ENCODE data around the gene TUBB. TPM values are rescaled to one million over a fixed set of nuclear protein-coding genes. Genes with fewer than 3 reads are reported as not detected.
"Not testable (repeated sequence)": the region's sequence is repeated elsewhere in the genome, so short reads cannot be mapped to it uniquely, and the experiment has no call there.

TUBB gene
- total RNA-seq, 1 experiment from 2014 or later: 1,719 TPM

- no peaks in the 10 kb centered on the region for H3K79me1 ChIP-seq (ENCODE audit: insufficient read depth, low read depth, low read length, poor library complexity, severe bottlenecking)
- Mint-ChIP-seq H3K27me3 (ENCODE audit: low read depth) (no peaks in the 10 kb centered on the region; the same call in 1 of the 2 replicates), H3K4me1 (peaks cover 60 to 73% of the 10 kb centered on the region in 2 experiments), H3K27ac (peak overlapping the region; percentile 58 to 98 (median 78)), H3K36me3 (ENCODE audit: insufficient read depth in 1 of 3, low read depth in 3 of 3) (no peaks in the 10 kb centered on the region; a peak in 1 of 7 replicates), H3K4me3 (peak overlapping the region; percentile 49 to 61), H3K9me3 (no peaks in the 10 kb centered on the region)
- peak overlapping the region; percentile 36 for H2BK5ac ChIP-seq (ENCODE audit: insufficient read length, low read length)
- peak overlapping the region; percentile 44 for H4K5ac ChIP-seq (ENCODE audit: insufficient read length, low read depth, low read length)
- no peak overlapping the region for H2BK15ac ChIP-seq (ENCODE audit: low read depth, low read length)
- no peaks in the 10 kb centered on the region for H3K9me3 ChIP-seq (ENCODE audit: control insufficient read depth, low read depth, low read length)
- H4K8ac ChIP-seq (replicated peaks; ENCODE audit: insufficient read length, low read depth, low read length): no peak overlapping the region
- peak overlapping the region; percentile 85 for H3K27ac ChIP-seq (ENCODE audit: insufficient read length, low read depth, low read length)
- H3K4ac ChIP-seq (ENCODE audit: low read depth, low read length): no peak overlapping the region; the same call in 1 of the 2 replicates
- TF ChIP-seq, protein P1, sequence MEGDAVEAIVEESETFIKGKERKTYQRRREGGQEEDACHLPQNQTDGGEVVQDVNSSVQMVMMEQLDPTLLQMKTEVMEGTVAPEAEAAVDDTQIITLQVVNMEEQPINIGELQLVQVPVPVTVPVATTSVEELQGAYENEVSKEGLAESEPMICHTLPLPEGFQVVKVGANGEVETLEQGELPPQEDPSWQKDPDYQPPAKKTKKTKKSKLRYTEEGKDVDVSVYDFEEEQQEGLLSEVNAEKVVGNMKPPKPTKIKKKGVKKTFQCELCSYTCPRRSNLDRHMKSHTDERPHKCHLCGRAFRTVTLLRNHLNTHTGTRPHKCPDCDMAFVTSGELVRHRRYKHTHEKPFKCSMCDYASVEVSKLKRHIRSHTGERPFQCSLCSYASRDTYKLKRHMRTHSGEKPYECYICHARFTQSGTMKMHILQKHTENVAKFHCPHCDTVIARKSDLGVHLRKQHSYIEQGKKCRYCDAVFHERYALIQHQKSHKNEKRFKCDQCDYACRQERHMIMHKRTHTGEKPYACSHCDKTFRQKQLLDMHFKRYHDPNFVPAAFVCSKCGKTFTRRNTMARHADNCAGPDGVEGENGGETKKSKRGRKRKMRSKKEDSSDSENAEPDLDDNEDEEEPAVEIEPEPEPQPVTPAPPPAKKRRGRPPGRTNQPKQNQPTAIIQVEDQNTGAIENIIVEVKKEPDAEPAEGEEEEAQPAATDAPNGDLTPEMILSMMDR (conservative IDR thresholded peaks at IDR 0.05): no peak; the same call in 2 of the 3 replicates
- no peak overlapping the region for H3K23ac ChIP-seq (ENCODE audit: insufficient read length, low read depth, low read length)
- peak overlapping the region; percentile 68 for H3K18ac ChIP-seq (ENCODE audit: insufficient read length, low read depth, low read length)
- H3K79me2 ChIP-seq (ENCODE audit: insufficient read depth, low read length): no peaks in the 10 kb centered on the region
- H3K9ac ChIP-seq (ENCODE audit: extremely low read depth, insufficient read length, low read length): peak overlapping the region; percentile 39
- no peaks in the 10 kb centered on the region for H4K20me1 ChIP-seq (ENCODE audit: control insufficient read depth, insufficient read depth, insufficient read length)
- peak overlapping the region; percentile 31 for H4K91ac ChIP-seq (ENCODE audit: insufficient read length, low read depth, low read length)
- H2BK20ac ChIP-seq (ENCODE audit: low read depth, low read length, poor library complexity, severe bottlenecking): no peak overlapping the region
- H3K56ac ChIP-seq (ENCODE audit: insufficient read length, low read depth, low read length): no peak overlapping the region
- no peaks in the 10 kb centered on the region for H3K27me3 ChIP-seq (ENCODE audit: insufficient read depth, low read length)
- H2BK12ac ChIP-seq (ENCODE audit: insufficient read length, low read depth, low read length): peak overlapping the region; percentile 58
- no peak overlapping the region for H3T11ph ChIP-seq (ENCODE audit: low read length)
- peak overlapping the region; percentile 55; the same call in 1 of the 2 replicates for H3K14ac ChIP-seq (ENCODE audit: insufficient read depth, low read length)
- H3K4me2 ChIP-seq (ENCODE audit: insufficient read depth, insufficient read length, low read length): peak overlapping the region; percentile 52
- H2AFZ ChIP-seq (ENCODE audit: low read length): peak overlapping the region; percentile 34
- peak; percentile 59 for DNase-seq
- H3K23me2 ChIP-seq (ENCODE audit: insufficient read length, low read depth, low read length, poor library complexity, severe bottlenecking): no peaks in the 10 kb centered on the region
- H3K4me1 ChIP-seq (ENCODE audit: insufficient read depth, low read length): peaks cover 21% of the 10 kb centered on the region; the same call in 1 of the 2 replicates
- no peak overlapping the region for H2AK5ac ChIP-seq (ENCODE audit: insufficient read length, low read length)
- WGBS (ENCODE audit: extremely low coverage, insufficient read length, low lambda C conversion rate): no CpG with 5 or more reads among the region's 8 CpGs
- peak overlapping the region; percentile 84 for H2BK120ac ChIP-seq (ENCODE audit: low read depth, low read length, poor library complexity, severe bottlenecking)
Observed at GRCh38 chr6:30763618-30764489, 43.7 kb downstream of the TUBB start.

- not testable (repeated sequence) for H3K36me3 Mint-ChIP-seq (ENCODE audit: insufficient read depth in 1 of 3, low read depth in 3 of 3); H3K4ac ChIP-seq (ENCODE audit: low read depth, low read length); H3K14ac ChIP-seq (ENCODE audit: insufficient read depth, low read length); H4K20me1 ChIP-seq (ENCODE audit: control insufficient read depth, insufficient read depth, insufficient read length); H3K9me3 ChIP-seq (ENCODE audit: control insufficient read depth, low read depth, low read length); DNase-seq; H3T11ph ChIP-seq (ENCODE audit: low read length); H2AK5ac ChIP-seq (ENCODE audit: insufficient read length, low read length); H2BK20ac ChIP-seq (ENCODE audit: low read depth, low read length, poor library complexity, severe bottlenecking); H3K27me3 ChIP-seq (ENCODE audit: insufficient read depth, low read length); H4K91ac ChIP-seq (ENCODE audit: insufficient read length, low read depth, low read length); H3K23me2 ChIP-seq (ENCODE audit: insufficient read length, low read depth, low read length, poor library complexity, severe bottlenecking); H2BK5ac ChIP-seq (ENCODE audit: insufficient read length, low read length); H4K8ac ChIP-seq (replicated peaks; ENCODE audit: insufficient read length, low read depth, low read length); H3K79me1 ChIP-seq (ENCODE audit: insufficient read depth, low read depth, low read length, poor library complexity, severe bottlenecking); H3K79me2 ChIP-seq (ENCODE audit: insufficient read depth, low read length); H3K56ac ChIP-seq (ENCODE audit: insufficient read length, low read depth, low read length); H2BK12ac ChIP-seq (ENCODE audit: insufficient read length, low read depth, low read length); H3K9me3 Mint-ChIP-seq; H2BK15ac ChIP-seq (ENCODE audit: low read depth, low read length); H3K23ac ChIP-seq (ENCODE audit: insufficient read length, low read depth, low read length); H2AFZ ChIP-seq (ENCODE audit: low read length); H3K27me3 Mint-ChIP-seq (ENCODE audit: low read depth)
- H3K27ac ChIP-seq (ENCODE audit: insufficient read length, low read depth, low read length): peak overlapping the region; percentile 85
- H3K9ac ChIP-seq (ENCODE audit: extremely low read depth, insufficient read length, low read length): peak overlapping the region; percentile 39
- Mint-ChIP-seq H3K27ac (peak overlapping the region; percentile 58 to 98 (median 78)), H3K4me1 (peaks cover 67 to 74% of the 10 kb centered on the region in 2 experiments), H3K4me3 (peak overlapping the region; percentile 49 to 61)
- H4K5ac ChIP-seq (ENCODE audit: insufficient read length, low read depth, low read length): peak overlapping the region; percentile 44
- H3K4me2 ChIP-seq (ENCODE audit: insufficient read depth, insufficient read length, low read length): peak overlapping the region; percentile 52
- peak overlapping the region; percentile 68 for H3K18ac ChIP-seq (ENCODE audit: insufficient read length, low read depth, low read length)
- H3K4me1 ChIP-seq (ENCODE audit: insufficient read depth, low read length): peaks cover 28% of the 10 kb centered on the region; the same call in 1 of the 2 replicates
- H2BK120ac ChIP-seq (ENCODE audit: low read depth, low read length, poor library complexity, severe bottlenecking): peak overlapping the region; percentile 84
- WGBS (ENCODE audit: extremely low coverage, insufficient read length, low lambda C conversion rate): no CpG with 5 or more reads among the region's 13 CpGs
Observed at GRCh38 chr6:30764490-30765043, 44.4 kb downstream of the TUBB start.
